SK-MEL-5 (cell line): ENCODE results near the gene COL5A1. TPM values are rescaled to one million over a fixed set of nuclear protein-coding genes. Genes with fewer than 3 reads are reported as not detected.
"Not testable (repeated sequence)": the region's sequence is repeated elsewhere in the genome, so short reads cannot be mapped to it uniquely, and the experiment has no call there.

Experiments
- DNase-seq: peaks from one replicate; pipeline ENCODE4 v3.0.0-alpha.2; 2016; ENCODE audit warnings: low read depth, low spot score
- in situ Hi-C: cut with HindIII; loops from 2 replicates; pipeline ENCODE4 v1.10.0; 2016; ENCODE audit warnings: low sequenced_read_pairs, high pct_unique_total_duplicates, low pct_unique_long_range_greater_than_20kb
- total RNA-seq: library from RNA; depleted of rRNA; stranded (reverse); fragments of >200 nt; shearing (Covaris generic); gene quantifications from 2 replicates; pipeline ENCODE4 v1.2.3, GENCODE V29; 2014

COL5A1 gene
- total RNA-seq, 1 experiment from 2014 or later: not detected

GRCh38 chr9:134705786-134706185 lies 64.2 kb downstream of the COL5A1 start:
- no peak for DNase-seq
- in situ Hi-C loops: no loop called here

DNA sequence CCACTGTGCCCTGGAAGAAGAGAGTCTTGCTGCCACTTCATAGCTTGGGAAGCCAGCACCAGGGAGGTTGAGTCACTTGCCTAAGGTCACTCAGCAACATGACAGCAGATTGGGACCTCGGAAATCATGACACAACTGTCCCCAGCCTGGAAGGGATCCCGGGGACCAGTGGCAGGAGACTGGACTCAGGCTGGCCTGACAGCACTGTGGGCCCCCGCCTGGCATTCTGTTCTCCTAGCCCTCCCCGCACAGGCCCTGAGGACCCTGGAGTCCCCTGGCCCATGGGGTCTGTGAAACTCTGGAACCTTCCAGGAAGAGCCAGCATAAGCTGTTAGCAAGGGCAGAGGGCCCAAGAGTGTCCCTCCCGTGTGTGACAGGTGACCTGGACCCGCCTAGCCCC lies 64.9 kb downstream of the COL5A1 start:
- in situ Hi-C loops: no loop called here
- no peak for DNase-seq

DNA sequence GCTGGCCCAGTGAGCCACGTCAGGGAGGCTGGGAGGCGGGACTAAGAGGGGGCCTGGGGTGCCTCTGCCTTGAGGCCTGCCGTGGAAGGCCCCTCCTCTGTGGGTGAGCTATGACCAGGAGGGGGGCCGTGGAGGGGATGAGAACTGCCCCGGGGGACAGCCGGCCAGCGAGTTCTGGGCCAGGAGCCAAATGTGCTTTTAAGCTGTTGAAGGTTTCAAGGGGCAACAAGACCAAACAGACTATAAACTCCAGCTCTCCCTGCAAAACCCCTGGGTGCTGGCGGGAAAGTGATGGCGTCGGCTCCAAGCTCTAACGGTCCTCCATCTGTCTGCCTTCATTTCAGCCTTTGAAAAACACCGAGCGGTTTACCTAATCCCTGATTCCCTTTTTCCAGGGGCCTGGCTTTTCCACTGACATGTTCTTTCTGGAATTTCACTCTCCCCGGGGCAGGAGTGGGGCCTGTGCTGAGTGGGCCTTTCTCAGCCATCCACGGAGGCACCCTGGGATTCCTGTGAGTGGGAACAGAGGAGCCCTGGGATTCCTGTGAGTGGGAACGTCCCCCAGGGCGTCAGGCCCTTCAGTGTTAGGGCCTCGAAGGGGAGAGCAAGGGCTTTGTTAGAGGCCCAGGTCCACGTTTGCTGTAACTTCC lies 65.6 kb downstream of the COL5A1 start:
- no peak for DNase-seq
- in situ Hi-C loops: no loop called here

- in situ Hi-C loops: no loop called here
- DNase-seq: no peak
These were observed 66.4 kb downstream of the COL5A1 start for GRCh38 chr9:134707731-134708671.

DNA sequence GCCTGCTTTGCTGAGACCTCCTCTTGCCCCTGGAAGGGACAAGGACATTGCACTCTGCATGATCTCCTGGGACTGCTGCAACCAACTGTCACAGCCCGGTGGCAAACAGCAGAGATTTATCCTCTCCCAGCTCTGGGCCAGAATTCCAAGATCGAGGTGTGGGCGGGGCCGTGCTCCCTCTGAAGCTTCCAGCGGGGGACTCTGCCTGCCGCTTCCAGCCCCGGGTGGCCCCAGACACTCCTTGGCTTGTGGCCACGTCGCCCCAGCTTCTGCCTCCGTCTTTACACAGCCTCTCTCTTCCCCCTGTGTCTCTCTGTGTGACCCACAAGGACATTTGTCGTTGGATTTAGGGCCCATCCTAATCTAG lies 67.1 kb downstream of the COL5A1 start:
- DNase-seq: no peak
- in situ Hi-C loops: no loop called here

DNA sequence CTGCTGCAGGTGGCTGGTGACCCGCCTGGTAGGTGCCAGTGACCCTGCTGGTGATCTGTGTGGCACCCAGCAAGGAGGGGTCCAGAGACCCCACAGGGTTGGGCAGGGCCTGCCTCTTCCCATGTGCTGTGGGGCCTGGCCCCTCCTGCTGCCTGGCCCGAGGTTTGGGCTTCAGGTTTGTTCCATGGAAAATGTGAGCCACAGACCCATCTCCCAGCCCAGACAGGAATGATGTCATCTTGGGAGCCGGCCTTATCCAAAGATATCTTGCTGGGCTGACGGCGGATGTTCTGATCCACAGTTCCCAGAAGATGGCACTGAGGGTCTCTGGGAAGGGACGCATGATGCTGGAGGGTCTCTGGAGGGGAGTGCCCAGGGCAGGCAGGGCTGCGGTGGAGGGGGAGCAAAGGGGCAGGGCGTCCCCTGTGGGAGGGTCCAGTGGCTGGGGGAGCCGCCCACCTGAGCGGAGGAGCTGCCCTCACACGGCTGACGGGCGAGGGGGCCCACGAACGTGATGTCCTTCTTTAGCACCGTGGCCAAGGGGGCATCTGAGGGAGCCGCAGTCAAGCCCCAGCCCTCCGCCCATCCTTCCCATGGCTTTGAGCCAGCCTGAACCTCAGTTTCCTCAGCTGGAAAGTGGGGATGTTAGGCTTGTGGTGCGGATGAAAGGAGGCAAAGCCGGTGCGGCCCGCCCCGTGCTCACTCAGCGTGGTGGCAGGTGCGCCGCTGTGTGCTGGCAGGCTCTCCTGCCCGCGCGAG lies 68.1 kb downstream of the COL5A1 start:
- no peak for DNase-seq
- in situ Hi-C loops: no loop called here

- in situ Hi-C loops: no loop called here
- no peak for DNase-seq
These were observed 68.6 kb downstream of the COL5A1 start for GRCh38 chr9:134710271-134710540.

DNA sequence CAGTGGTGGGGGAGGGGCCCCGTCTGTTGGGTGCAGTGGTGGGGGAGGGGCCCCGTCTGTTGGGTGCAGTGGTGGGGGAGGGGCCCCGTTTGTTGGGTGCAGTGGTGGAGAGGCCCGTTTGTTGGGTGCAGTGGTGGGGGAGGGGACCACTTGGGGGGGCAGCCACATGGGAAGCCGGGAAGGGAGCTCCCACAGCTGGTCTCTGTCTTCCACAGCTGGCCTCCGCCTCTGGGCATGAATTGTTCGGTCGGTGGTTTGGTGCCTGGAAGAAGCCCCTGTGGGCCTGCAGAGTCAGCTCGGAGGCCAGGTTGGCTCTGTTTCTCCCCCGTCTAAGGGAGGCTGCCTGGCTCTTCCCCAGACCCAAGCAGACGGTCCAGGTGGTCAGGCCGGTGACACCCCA lies 69.3 kb downstream of the COL5A1 start:
- in situ Hi-C loops: no loop called here
- DNase-seq: no peak

DNA sequence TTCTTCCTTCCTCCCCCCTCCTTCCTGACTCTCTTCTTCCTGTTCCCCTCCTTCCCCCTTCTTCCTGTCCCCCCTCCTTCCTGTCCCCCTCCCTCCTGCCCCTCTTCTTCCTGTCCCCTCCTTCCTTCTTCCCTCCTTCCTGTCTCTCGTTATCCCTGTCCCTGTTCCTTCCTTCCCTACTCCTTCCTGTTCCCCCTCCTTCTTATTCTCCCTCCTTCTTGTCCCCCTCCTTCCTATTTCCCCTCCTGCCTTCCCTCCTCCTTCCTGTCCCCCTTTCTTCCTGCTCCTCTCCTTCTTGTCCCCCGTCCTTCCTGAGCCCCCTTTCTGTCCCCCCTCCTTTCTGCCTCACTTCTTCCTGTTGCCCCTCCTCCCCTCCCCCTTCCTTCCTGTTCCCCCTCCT lies 70.6 kb downstream of the COL5A1 start:
- no peak for DNase-seq
- in situ Hi-C loops: no loop called here

DNA sequence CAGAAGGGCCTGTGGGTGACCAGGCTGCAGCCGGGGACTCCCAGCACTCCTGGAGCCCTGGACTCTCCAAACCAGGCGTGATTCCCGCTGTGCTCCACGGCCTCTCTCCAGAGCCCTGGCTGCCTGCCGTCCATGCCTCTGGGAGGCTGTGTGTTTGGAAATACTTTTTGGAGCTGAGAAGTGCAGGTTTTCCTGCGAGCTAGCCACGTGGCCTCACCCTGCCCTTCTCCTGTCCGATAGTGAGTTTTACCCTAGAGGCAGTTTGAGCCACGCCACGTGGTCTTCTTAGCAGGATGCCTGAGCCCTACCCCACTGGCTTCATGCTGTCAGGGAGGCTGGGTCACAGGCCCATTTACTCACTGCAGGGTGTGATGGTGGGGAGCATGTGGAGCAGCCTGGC lies 71.3 kb downstream of the COL5A1 start:
- in situ Hi-C loops: no loop called here

GRCh38 chr9:134715536-134715935 lies 73.9 kb downstream of the COL5A1 start:
- in situ Hi-C loops, DNase-seq: not testable (repeated sequence)

More for the DNA sequence above, 71.3 kb downstream of the COL5A1 start:
- DNase-seq: no peak

DNA sequence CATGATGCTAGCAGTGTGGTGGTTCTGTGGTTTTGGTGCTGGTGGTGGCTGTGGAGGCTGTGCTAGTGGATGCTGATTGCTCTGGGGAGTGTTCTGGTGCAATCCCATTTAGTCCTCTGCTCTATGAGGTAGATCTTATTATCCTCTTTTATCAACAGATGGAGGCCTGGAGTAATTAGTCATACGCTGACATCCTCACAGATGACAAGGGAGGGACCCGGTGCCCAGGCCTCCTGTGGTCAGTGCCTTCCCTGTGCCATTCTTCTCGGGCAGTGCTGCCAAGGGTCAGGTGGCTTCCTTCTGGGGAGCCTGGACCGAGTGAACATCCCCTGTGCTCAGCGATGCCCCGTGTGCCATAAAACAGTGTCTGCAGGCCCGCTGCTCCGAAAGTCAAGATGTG lies 74.5 kb downstream of the COL5A1 start:
- in situ Hi-C loops: no loop called here
- no peak for DNase-seq

DNA sequence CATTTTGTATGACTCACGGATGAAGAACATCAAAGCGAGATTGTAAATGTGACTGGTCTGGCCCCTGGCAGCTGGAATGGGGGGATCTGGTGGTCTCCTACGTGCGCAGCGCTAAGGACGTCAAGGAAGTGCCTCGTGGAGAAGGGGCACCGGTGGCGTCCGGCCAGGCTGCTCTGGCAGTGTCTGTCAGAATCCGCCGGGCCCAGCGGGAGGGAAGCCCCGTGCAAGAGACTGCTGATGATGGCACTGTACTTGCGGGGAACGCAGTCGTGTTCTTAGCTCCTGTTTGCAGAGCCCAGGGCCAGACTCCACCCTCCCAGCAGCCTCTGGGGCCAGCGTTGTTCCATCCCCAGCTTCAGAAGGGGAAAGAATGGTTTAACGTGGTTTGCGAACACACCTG lies 75.5 kb downstream of the COL5A1 start:
- no peak for DNase-seq
- in situ Hi-C loops: no loop called here

GRCh38 chr9:134717924-134718645 lies 76.5 kb downstream of the COL5A1 start:
- DNase-seq: no peak
- in situ Hi-C loops: no loop called here

DNA sequence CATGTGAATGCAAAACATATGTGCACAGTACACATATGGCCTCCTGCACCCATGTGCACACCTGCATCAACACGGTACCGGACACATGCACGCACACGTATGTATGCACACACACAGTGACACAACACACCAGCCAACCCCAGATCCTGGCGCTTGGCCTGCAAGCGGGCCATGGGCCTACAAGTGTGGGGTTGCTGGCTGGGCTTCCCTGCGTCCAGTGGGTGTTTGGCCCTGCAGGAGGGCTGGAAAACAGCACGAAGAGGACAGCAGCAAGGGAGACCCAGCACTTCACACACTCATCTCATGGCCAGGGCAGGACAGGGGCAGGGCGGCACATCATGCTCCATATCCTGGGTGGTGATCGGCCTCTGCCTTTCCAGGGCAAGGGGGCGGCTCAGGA lies 77.7 kb downstream of the COL5A1 start:
- no peak for DNase-seq
- in situ Hi-C loops: no loop called here

GRCh38 chr9:134720136-134720753 lies 78.6 kb downstream of the COL5A1 start:
- no peak for DNase-seq
- in situ Hi-C loops: no loop called here

GRCh38 chr9:134720796-134721195 lies 79.2 kb downstream of the COL5A1 start:
- in situ Hi-C loops: no loop called here
- no peak for DNase-seq

- DNase-seq: no peak
- in situ Hi-C loops: no loop called here
These were observed 79.7 kb downstream of the COL5A1 start for GRCh38 chr9:134721344-134721743.
